Uterus (tissue), 2 donors: ENCODE measurements around the gene SLC4A8.

Experiments
- CTCF ChIP-seq, 4 experiments: fragments of 200-600 bp in 2 of 4; fragments of 450-650 bp in 2 of 4; sonication (generic) in 2 of 4; IDR thresholded peaks; one replicate each; pipeline ENCODE4 v1.5.1; 2016 to 2019; ENCODE audit warnings: antibody characterized with exemption in 4 of 4, mild to moderate bottlenecking in 2 of 4, moderate library complexity in 1 of 4
- POLR2A ChIP-seq, 2 donors: fragments of 450-650 bp; IDR thresholded peaks; one replicate each; pipeline ENCODE4 v1.6.1; 2016; ENCODE audit warnings: antibody characterized with exemption in 2 of 2, mild to moderate bottlenecking in 1 of 2, moderate library complexity in 1 of 2

- TF ChIP-seq CTCF (IDR thresholded peaks at IDR 0.05) (no peak), POLR2A (IDR thresholded peaks at IDR 0.05) (no peak)
Measured at GRCh38 chr12:51441583-51441982, 17.0 kb downstream of the SLC4A8 start.
